ENCODE results near the gene CACNA1I. TPM values are rescaled to one million over a fixed set of nuclear protein-coding genes. Genes with fewer than 3 reads are reported as not detected.

The CACNA1I gene
- total RNA-seq, 1 experiment from 2014 or later = 0.02 TPM

- Mint-ChIP-seq H3K4me3 (ENCODE audit: unreplicated experiment) (no peak overlapping the region), H3K27me3 (ENCODE audit: insufficient read depth, unreplicated experiment) (no peaks in the 10 kb centered on the region), H3K36me3 (ENCODE audit: insufficient read depth, unreplicated experiment) (no peaks in the 10 kb centered on the region), H3K9me3 (ENCODE audit: unreplicated experiment) (no peaks in the 10 kb centered on the region), H3K27ac (ENCODE audit: low read depth, unreplicated experiment) (no peak overlapping the region), H3K4me1 (ENCODE audit: insufficient read depth, unreplicated experiment) (no peaks in the 10 kb centered on the region)
- ChIA-PET CTCF (interaction anchor here (26.5 kb wide), 1 partner anchor 493 kb away, joined by 471 read pairs; no protein-coding TSS in a partner anchor), POLR2A (interaction anchor here (0.6 to 1.8 kb wide), 3 partner anchors 18 to 574 kb away, joined by 4 to 5 read pairs (median 4); partner anchors contain the start of gene ATF4)
- TF ChIP-seq CTCF (IDR thresholded peaks at IDR 0.05; ENCODE audit: unreplicated experiment) = no peak
- intact Hi-C loops (cut with micrococcal nuclease) = no loop called here
- DNase-seq (ENCODE audit: unreplicated experiment) = no peak
- no TSS peak for BruUV-seq (replicated peaks)
Observed at GRCh38 chr22:39537975-39538374, 32.6 kb upstream of the CACNA1I start.

- Mint-ChIP-seq H3K4me1 (ENCODE audit: insufficient read depth, unreplicated experiment) (peaks cover 8% of the 10 kb centered on the region), H3K27me3 (ENCODE audit: insufficient read depth, unreplicated experiment) (peaks cover 20% of the 10 kb centered on the region), H3K4me3 (ENCODE audit: unreplicated experiment) (no peak overlapping the region), H3K27ac (ENCODE audit: low read depth, unreplicated experiment) (no peak overlapping the region), H3K9me3 (ENCODE audit: unreplicated experiment) (no peaks in the 10 kb centered on the region), H3K36me3 (ENCODE audit: insufficient read depth, unreplicated experiment) (no peaks in the 10 kb centered on the region)
- POLR2A ChIA-PET = no interaction called here
- no TSS peak for BruUV-seq (replicated peaks)
- no peak for DNase-seq (ENCODE audit: unreplicated experiment)
- intact Hi-C loops (cut with micrococcal nuclease) = loop anchor here (5.0 kb wide), 1 partner anchor 399 kb away; no protein-coding TSS in a partner anchor
- peak; percentile 30 for TF ChIP-seq CTCF (IDR thresholded peaks at IDR 0.05; ENCODE audit: unreplicated experiment)
- CTCF ChIA-PET = interaction anchor here (0.6 to 26.5 kb wide), 6 partner anchors 8 to 866 kb away, joined by 3 to 471 read pairs (median 4); no protein-coding TSS in a partner anchor
Observed at GRCh38 chr22:39543095-39543494, 27.5 kb upstream of the CACNA1I start.

GRCh38 chr22:39545386-39546365 lies 24.9 kb upstream of the CACNA1I start:
- Mint-ChIP-seq H3K4me1 (ENCODE audit: insufficient read depth, unreplicated experiment) (peaks cover 8% of the 10 kb centered on the region), H3K4me3 (ENCODE audit: unreplicated experiment) (no peak overlapping the region), H3K9me3 (ENCODE audit: unreplicated experiment) (no peaks in the 10 kb centered on the region), H3K27ac (ENCODE audit: low read depth, unreplicated experiment) (no peak overlapping the region), H3K27me3 (ENCODE audit: insufficient read depth, unreplicated experiment) (peaks cover 31% of the 10 kb centered on the region), H3K36me3 (ENCODE audit: insufficient read depth, unreplicated experiment) (no peaks in the 10 kb centered on the region)
- ChIA-PET CTCF (interaction anchor here (0.6 to 26.5 kb wide), 4 partner anchors 10 to 485 kb away, joined by 3 to 471 read pairs (median 9); no protein-coding TSS in a partner anchor), POLR2A (interaction anchor here (1.2 kb wide), 1 partner anchor 497 kb away, joined by 3 read pairs; no protein-coding TSS in a partner anchor)
- no peak for DNase-seq (ENCODE audit: unreplicated experiment)
- BruUV-seq (replicated peaks) = no TSS peak
- TF ChIP-seq CTCF (IDR thresholded peaks at IDR 0.05; ENCODE audit: unreplicated experiment) = no peak
- intact Hi-C loops (cut with micrococcal nuclease) = no loop called here

Data from MCF 10A (cell line).